Stimulated activated CD8-positive, alpha-beta memory T cell treated with anti-CD3 and anti-CD28 coated beads, Interleukin-4, amount 100 ng/mL, for 48 hours (primary cell): ENCODE data around the gene JAZF1.
"Not testable (repeated sequence)": the region's sequence is repeated elsewhere in the genome, so short reads cannot be mapped to it uniquely, and the experiment has no call there.

ENCODE experiments used
- DNase-seq: peaks from one replicate; pipeline ENCODE4 v3.0.0-alpha.2; 2020

The JAZF1 gene

GRCh38 chr7:28032738-28033380, 147.7 kb downstream of the JAZF1 start:
- DNase-seq: no peak

DNA sequence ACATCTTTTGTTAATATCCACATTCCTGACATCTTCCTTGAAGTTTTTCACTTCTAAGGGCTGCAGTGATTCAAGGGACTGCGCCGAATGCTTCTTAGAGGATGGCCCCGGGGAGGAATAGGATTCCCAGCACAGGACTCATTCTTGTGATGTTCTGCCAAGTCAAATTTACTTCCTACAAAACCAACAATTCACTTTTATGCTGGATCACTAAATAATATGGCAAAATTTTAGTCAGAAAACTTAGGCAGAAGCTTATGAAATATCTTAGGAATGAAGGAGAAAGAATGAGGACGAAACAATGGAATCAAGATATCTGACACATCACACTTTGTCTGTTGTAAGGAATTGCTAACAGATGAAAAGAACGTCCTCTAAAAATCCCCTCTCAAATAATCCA, 151.5 kb downstream of the JAZF1 start:
- DNase-seq: no peak

DNA sequence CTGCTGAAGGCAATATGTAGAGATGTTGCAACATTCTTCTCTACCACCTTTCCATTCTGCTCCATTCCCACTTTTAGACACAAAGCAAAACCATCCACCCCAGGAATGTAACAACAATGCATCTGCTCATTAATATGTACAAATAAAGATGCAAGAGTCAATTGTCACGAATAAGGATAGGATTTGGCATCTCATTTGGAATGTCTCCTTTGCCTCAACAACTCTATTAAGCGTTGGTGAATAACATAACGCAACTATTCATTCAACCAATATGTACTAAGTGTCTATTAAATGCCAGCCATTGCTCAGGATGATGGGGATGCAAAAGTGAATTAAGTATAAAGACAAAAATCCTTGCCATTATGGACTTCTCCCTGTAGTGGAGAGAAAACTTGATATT, 152.1 kb downstream of the JAZF1 start:
- DNase-seq: no peak

- no peak for DNase-seq
Measured at GRCh38 chr7:28026237-28026636, 154.4 kb downstream of the JAZF1 start.

DNA sequence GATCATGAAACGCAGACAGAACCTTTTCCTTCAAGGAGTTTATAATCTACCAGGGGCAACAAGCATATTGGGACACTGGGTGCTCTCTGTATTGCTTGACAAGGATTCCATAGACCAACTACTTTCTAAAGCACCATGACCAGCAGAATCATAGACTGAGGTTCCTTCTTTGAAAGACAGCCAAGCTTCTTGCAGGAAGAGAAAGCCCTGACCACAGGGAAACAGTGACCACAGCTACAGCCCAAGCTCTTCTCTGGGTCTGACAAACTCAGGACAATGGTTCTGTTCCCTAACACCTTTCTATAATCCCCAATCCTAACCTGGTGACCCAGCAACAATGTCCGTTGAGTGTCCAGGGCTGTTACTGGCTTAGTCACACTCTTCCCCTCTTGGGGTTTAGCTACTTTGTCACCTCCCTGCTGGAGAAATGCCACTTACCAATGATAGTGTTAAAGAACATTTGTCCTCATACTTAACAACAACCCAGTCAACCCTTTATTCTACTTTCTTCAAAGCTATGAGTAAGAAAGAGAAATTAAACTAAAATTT, 155.7 kb downstream of the JAZF1 start:
- no peak for DNase-seq

- DNase-seq: peak; percentile 47
Measured at GRCh38 chr7:28020302-28020940, 160.2 kb downstream of the JAZF1 start.

GRCh38 chr7:28018856-28019465, 161.6 kb downstream of the JAZF1 start:
- DNase-seq: no peak

- DNase-seq: no peak
Measured at GRCh38 chr7:28018446-28018845, 162.1 kb downstream of the JAZF1 start.

- no peak for DNase-seq
Measured at GRCh38 chr7:28018020-28018419, 162.6 kb downstream of the JAZF1 start.

- no peak for DNase-seq
Measured at GRCh38 chr7:28017372-28017771, 163.2 kb downstream of the JAZF1 start.

DNA sequence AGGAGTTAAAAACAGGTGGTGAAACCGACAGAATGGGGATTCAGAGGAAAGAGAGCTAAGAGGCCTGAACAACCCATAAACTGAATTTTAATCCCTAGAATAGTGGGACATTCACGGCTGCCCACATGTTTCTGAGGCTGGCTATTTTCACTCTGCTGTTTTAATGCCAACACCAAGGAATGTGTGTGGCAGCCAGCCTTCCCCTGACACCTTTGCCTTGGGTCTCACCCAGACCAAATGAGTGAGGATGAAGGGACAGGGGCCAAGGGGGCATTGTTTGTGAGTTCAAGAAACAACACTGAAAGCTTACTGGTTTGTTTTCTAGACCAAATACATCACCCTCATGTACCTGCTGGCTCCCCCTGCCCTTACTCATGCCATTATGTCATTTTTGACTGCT, 164.3 kb downstream of the JAZF1 start:
- no peak for DNase-seq

GRCh38 chr7:28015169-28015568, 165.4 kb downstream of the JAZF1 start:
- no peak for DNase-seq

DNA sequence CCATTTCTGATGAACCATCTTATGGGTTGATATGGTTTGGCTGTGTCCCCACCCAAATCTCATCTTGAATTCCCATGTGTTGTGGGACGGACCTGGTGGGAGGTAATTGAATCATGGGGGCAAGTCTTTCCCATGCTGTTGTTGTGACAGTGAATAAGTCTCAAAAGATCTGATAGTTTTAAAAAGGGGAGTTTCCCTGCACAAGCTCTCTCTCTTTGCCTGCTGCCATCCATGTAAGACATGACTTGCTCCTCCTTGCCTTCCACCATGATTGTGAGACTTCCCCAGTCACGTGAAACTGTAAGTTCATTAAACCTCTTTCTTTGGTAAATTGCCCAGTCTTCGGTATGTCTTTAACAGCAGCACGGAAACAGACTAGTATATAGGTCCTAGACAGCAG, 166.3 kb downstream of the JAZF1 start:
- DNase-seq: not testable (repeated sequence)

DNA sequence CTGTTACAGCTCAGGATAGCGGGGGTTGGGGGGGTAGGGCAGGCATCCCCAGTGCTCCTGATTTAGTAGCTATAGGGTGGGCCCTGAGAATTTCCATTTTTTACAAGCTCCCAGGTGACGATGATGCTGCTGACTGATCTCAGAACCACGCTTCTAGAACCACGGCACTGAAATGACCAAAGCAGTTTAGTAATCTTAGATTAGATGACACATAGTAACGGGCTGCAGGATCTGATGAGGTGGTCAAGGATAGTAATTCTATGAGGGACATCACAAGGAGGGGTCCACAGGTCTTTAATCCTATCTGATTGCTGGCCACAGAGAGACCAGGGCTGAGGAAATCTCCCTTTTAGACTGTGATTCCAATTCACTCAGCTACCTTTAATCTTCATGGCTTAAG, 167.2 kb downstream of the JAZF1 start:
- no peak for DNase-seq

DNA sequence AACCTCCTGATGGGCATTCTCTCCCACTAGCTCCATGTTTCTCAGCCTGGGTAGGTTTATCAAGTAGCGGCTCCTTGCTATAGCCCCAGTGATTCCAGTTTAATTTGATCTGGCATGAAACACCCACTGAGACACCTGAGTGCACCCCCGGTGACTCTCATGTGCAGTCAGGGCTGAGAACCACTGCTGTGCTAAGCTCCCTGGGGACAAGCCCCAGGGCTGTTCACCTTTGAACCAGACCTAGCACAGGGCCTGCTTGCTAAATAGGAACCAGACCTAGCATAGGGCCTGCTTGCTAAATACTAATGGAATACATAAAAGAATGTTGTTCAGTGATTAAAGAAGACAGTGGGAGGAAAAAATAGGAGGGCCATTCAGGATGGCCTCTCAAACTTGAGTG, 167.6 kb downstream of the JAZF1 start:
- DNase-seq: no peak

- no peak for DNase-seq
Measured at GRCh38 chr7:28008911-28009310, 171.7 kb downstream of the JAZF1 start.

- DNase-seq: no peak
Measured at GRCh38 chr7:28008171-28008570, 172.4 kb downstream of the JAZF1 start.

DNA sequence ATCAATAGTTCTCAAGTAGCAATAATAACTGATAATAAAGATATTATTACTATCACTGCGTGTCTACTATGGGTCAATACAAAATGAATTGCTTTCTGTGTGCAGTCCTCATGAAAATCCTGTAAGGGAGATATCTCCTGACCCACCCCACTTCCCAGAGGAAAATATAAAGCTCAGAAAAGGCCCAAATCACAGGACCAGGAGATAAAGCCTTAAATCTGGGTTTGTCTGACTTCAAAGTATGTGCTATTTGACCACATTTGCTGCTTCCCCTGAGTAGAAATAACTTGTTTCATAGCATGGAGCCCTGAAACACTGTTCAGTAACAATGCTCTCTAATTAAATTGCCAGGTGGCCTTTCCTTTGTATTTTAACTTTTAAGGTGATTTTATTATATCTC, 174.1 kb downstream of the JAZF1 start:
- no peak for DNase-seq

- DNase-seq: no peak
Measured at GRCh38 chr7:28005847-28006231, 174.8 kb downstream of the JAZF1 start.

- DNase-seq: no peak
Measured at GRCh38 chr7:28005075-28005846, 175.3 kb downstream of the JAZF1 start.

DNA sequence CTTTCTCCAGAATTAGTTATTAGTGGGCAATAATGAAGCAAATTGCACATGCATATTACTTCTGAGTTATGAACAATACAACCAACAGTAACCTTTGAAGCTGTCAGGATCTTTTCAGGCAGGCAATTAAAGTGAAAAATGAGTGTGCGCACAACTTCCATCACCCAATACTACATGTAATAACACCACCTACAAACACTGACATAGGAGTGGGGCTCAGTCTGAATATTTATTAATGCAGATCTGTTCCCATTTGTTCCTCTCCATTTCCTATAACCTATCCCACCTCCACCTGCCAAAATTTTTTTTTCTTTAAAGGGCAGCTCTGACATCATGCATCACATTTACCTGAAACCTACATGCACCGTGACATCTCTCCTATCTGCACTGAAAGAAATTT, 177.2 kb downstream of the JAZF1 start:
- no peak for DNase-seq

GRCh38 chr7:28002638-28003037, 178.0 kb downstream of the JAZF1 start:
- no peak for DNase-seq

DNA sequence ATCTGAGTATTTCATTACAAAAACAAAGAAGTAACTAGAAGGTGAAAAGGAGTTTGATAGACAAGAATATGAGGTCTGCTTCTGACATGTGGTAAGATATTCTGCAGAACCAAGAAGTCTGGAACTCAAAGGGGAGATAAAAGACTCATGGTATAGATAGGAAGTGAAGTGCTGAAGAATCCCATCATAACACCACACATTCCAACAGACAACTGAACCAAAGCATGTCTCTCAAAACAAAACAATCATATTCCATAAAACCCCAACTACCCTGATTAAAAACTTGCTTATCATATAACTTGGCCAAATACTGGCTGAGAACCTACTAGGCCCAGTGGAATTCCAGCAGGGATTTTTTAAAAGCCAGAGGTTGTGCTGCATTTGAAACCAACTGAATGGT, 178.7 kb downstream of the JAZF1 start:
- no peak for DNase-seq

DNA sequence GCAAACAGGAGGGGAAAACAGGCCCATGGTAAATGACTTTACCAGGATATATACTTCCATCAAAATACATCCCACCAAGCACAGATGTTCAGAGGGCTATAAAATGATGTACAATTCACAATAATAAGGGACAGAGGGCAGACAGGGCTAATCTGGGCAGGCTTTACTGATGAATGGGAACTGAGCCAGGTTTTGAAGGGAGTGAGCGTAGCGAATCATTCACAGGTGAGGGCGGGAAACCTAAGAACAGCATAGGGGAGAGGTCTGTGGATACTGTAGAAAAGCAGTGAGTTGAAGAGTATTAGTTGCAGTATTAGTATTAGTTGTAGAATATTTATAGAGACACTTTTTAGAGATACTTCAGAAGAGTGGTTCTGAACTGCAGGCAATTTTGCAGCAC, 180.8 kb downstream of the JAZF1 start:
- no peak for DNase-seq
